GM19463 (cell line): ENCODE results near the gene MYO1E.

Experiments
- ATAC-seq: cut with Tn5 transposase; IDR thresholded peaks from one replicate; pipeline ENCODE4 v1.9.1; 2021; ENCODE audit warnings: mild to moderate bottlenecking, moderate library complexity; ENCODE audit not compliant: unreplicated experiment

Gene MYO1E

GRCh38 chr15:59240036-59240435 lies 132.6 kb downstream of the MYO1E start:
- no peak for ATAC-seq

GRCh38 chr15:59237924-59238331 lies 134.7 kb downstream of the MYO1E start:
- ATAC-seq, result peak; percentile 61

- ATAC-seq, result peak; percentile 59
These were observed 135.4 kb downstream of the MYO1E start for GRCh38 chr15:59237119-59237855.

GRCh38 chr15:59236394-59236793 lies 136.3 kb downstream of the MYO1E start:
- ATAC-seq, result no peak

GRCh38 chr15:59232476-59232875 lies 140.2 kb downstream of the MYO1E start:
- no peak for ATAC-seq

- no peak for ATAC-seq
These were observed 142.1 kb downstream of the MYO1E start for GRCh38 chr15:59230531-59231055.

- no peak for ATAC-seq
These were observed 143.2 kb downstream of the MYO1E start for GRCh38 chr15:59229453-59229852.

GRCh38 chr15:59229015-59229414 lies 143.7 kb downstream of the MYO1E start:
- no peak for ATAC-seq

- ATAC-seq, result no peak
These were observed 145.7 kb downstream of the MYO1E start for GRCh38 chr15:59227021-59227420.

GRCh38 chr15:59224474-59224873 lies 148.2 kb downstream of the MYO1E start:
- no peak for ATAC-seq

GRCh38 chr15:59223736-59224135 lies 148.9 kb downstream of the MYO1E start:
- no peak for ATAC-seq

- ATAC-seq, result no peak
These were observed 149.6 kb downstream of the MYO1E start for GRCh38 chr15:59222906-59223550.

GRCh38 chr15:59221511-59222505 lies 150.9 kb downstream of the MYO1E start:
- ATAC-seq, result no peak

- ATAC-seq, result no peak
These were observed 154.0 kb downstream of the MYO1E start for GRCh38 chr15:59218710-59219109.

- ATAC-seq, result no peak
These were observed 154.7 kb downstream of the MYO1E start for GRCh38 chr15:59217876-59218498.

- no peak for ATAC-seq
These were observed 155.8 kb downstream of the MYO1E start for GRCh38 chr15:59216911-59217310.

GRCh38 chr15:59210186-59210585 lies 162.5 kb downstream of the MYO1E start:
- ATAC-seq, result no peak

- no peak for ATAC-seq
These were observed 163.9 kb downstream of the MYO1E start for GRCh38 chr15:59208613-59209249.

GRCh38 chr15:59206623-59207183 lies 166.0 kb downstream of the MYO1E start, which contains the start of gene LDHAL6B:
TSS of gene LDHAL6B (plus strand) at chr15:59206843. CDS start at chr15:59206941, 98 bp downstream.
- ATAC-seq, result no peak
